HCT116 (cell line): ENCODE results near the gene LIN7C.

Experiments used
- POLR2A ChIP-seq: IDR thresholded peaks from 2 replicates; pipeline ENCODE4 v1.7.0; 2011; ENCODE audit warnings: borderline replicate concordance; ENCODE audit not compliant: insufficient read depth, insufficient read length; ENCODE audit errors: extremely low read depth
- SIN3A ChIP-seq: IDR thresholded peaks from 2 replicates; pipeline ENCODE4 v1.6.1; 2012; ENCODE audit warnings: low read depth
- YY1 ChIP-seq: IDR thresholded peaks from 2 replicates; pipeline ENCODE4 v1.6.1; 2011; ENCODE audit warnings: low read length, low read depth, moderate library complexity, mild to moderate bottlenecking; ENCODE audit not compliant: insufficient replicate concordance; ENCODE audit errors: extremely low read depth
- TF ChIP-seq, protein P1 (sequence below), 3 experiments: fragments of 200-600 bp in 1 of 3; sonication (generic) in 1 of 3; IDR thresholded peaks in 2 of 3; conservative IDR thresholded peaks in 1 of 3; 2 replicates each; pipeline ENCODE4 v1.5.1; 2012 to 2017; ENCODE audit warnings: low read depth in 2 of 3, low read length in 2 of 3, antibody characterized with exemption in 1 of 3, borderline replicate concordance in 1 of 3, control low read depth in 1 of 3, mild to moderate bottlenecking in 1 of 3, mixed read lengths in 1 of 3, mixed run types in 1 of 3, moderate library complexity in 1 of 3; ENCODE audit not compliant: insufficient read depth in 1 of 3
- TF ChIP-seq, protein P2 (sequence below): IDR thresholded peaks from 2 replicates; pipeline ENCODE4 v1.6.1; 2012; ENCODE audit warnings: low read depth
- TF ChIP-seq, protein P3 (sequence below): IDR thresholded peaks from 2 replicates; pipeline ENCODE4 v1.6.1; 2011; ENCODE audit warnings: mild to moderate bottlenecking, low read length, moderate library complexity; ENCODE audit not compliant: insufficient replicate concordance; ENCODE audit errors: extremely low read depth
- TF ChIP-seq, protein P4 (sequence below): IDR thresholded peaks from 2 replicates; pipeline ENCODE4 v1.6.1; 2012

DNA sequence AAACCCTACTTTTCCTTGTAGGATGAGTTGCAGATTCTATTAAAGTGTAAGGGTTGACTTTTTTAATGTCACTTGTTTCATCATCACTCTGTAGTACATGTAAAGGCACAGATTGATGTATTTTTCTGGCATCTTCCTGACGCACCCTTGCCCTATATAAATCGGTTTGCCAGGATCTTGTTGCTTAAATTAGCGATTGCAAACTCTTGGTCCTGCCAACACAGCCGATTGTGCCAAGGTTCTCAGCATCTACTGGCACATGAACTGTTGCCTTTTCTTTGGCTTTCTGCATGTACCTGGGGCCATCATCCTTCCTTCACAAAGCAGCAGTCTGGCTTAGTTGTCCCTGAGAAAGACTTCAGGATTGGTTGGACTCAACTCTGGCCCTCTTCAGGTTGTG is 7.5 kb upstream of the LIN7C start:
- TF ChIP-seq POLR2A (no peak), YY1 (no peak), SIN3A (no peak)
- TF ChIP-seq, protein P1, sequence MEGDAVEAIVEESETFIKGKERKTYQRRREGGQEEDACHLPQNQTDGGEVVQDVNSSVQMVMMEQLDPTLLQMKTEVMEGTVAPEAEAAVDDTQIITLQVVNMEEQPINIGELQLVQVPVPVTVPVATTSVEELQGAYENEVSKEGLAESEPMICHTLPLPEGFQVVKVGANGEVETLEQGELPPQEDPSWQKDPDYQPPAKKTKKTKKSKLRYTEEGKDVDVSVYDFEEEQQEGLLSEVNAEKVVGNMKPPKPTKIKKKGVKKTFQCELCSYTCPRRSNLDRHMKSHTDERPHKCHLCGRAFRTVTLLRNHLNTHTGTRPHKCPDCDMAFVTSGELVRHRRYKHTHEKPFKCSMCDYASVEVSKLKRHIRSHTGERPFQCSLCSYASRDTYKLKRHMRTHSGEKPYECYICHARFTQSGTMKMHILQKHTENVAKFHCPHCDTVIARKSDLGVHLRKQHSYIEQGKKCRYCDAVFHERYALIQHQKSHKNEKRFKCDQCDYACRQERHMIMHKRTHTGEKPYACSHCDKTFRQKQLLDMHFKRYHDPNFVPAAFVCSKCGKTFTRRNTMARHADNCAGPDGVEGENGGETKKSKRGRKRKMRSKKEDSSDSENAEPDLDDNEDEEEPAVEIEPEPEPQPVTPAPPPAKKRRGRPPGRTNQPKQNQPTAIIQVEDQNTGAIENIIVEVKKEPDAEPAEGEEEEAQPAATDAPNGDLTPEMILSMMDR (IDR thresholded peaks at IDR 0.05 in 2 of 3, conservative IDR thresholded peaks at IDR 0.05 in 1 of 3; ENCODE audit: borderline replicate concordance in 1 of 3, insufficient read depth in 1 of 3, low read depth in 2 of 3, low read length in 2 of 3) = no peak
- TF ChIP-seq, protein P2, sequence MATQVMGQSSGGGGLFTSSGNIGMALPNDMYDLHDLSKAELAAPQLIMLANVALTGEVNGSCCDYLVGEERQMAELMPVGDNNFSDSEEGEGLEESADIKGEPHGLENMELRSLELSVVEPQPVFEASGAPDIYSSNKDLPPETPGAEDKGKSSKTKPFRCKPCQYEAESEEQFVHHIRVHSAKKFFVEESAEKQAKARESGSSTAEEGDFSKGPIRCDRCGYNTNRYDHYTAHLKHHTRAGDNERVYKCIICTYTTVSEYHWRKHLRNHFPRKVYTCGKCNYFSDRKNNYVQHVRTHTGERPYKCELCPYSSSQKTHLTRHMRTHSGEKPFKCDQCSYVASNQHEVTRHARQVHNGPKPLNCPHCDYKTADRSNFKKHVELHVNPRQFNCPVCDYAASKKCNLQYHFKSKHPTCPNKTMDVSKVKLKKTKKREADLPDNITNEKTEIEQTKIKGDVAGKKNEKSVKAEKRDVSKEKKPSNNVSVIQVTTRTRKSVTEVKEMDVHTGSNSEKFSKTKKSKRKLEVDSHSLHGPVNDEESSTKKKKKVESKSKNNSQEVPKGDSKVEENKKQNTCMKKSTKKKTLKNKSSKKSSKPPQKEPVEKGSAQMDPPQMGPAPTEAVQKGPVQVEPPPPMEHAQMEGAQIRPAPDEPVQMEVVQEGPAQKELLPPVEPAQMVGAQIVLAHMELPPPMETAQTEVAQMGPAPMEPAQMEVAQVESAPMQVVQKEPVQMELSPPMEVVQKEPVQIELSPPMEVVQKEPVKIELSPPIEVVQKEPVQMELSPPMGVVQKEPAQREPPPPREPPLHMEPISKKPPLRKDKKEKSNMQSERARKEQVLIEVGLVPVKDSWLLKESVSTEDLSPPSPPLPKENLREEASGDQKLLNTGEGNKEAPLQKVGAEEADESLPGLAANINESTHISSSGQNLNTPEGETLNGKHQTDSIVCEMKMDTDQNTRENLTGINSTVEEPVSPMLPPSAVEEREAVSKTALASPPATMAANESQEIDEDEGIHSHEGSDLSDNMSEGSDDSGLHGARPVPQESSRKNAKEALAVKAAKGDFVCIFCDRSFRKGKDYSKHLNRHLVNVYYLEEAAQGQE = no peak
- TF ChIP-seq, protein P3, sequence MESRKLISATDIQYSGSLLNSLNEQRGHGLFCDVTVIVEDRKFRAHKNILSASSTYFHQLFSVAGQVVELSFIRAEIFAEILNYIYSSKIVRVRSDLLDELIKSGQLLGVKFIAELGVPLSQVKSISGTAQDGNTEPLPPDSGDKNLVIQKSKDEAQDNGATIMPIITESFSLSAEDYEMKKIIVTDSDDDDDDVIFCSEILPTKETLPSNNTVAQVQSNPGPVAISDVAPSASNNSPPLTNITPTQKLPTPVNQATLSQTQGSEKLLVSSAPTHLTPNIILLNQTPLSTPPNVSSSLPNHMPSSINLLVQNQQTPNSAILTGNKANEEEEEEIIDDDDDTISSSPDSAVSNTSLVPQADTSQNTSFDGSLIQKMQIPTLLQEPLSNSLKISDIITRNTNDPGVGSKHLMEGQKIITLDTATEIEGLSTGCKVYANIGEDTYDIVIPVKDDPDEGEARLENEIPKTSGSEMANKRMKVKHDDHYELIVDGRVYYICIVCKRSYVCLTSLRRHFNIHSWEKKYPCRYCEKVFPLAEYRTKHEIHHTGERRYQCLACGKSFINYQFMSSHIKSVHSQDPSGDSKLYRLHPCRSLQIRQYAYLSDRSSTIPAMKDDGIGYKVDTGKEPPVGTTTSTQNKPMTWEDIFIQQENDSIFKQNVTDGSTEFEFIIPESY = no peak
- TF ChIP-seq, protein P4, sequence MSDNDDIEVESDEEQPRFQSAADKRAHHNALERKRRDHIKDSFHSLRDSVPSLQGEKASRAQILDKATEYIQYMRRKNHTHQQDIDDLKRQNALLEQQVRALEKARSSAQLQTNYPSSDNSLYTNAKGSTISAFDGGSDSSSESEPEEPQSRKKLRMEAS = no peak
